GM18511 (cell line): Measurements from ENCODE around the gene NAT8L.

ENCODE experiments used
- ATAC-seq: cut with Tn5 transposase; IDR thresholded peaks from one replicate; pipeline ENCODE4 v1.9.1; 2021; ENCODE audit warnings: mild to moderate bottlenecking, moderate library complexity; ENCODE audit not compliant: unreplicated experiment

NAT8L gene

DNA sequence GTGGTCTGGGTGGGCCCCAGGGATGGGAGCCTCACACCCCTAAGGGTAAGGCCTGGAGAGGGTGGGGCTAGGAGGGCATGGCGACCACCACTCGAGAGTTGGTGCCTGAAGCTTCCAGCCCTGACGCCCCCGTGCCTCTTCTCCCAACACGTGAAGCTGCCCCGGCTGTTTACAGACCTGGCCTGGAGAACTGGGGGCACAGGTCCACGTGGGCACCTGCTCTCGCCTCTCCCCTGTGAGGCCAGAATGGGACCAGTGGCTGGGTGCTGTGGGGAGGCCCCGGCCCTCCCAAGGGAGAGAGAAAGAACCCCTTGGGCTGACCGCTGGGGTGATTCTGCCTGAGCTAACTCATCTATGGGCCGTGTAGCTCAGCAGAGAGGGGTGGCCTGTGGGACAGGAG is 15.5 kb downstream of the NAT8L start:
- ATAC-seq = no peak

DNA sequence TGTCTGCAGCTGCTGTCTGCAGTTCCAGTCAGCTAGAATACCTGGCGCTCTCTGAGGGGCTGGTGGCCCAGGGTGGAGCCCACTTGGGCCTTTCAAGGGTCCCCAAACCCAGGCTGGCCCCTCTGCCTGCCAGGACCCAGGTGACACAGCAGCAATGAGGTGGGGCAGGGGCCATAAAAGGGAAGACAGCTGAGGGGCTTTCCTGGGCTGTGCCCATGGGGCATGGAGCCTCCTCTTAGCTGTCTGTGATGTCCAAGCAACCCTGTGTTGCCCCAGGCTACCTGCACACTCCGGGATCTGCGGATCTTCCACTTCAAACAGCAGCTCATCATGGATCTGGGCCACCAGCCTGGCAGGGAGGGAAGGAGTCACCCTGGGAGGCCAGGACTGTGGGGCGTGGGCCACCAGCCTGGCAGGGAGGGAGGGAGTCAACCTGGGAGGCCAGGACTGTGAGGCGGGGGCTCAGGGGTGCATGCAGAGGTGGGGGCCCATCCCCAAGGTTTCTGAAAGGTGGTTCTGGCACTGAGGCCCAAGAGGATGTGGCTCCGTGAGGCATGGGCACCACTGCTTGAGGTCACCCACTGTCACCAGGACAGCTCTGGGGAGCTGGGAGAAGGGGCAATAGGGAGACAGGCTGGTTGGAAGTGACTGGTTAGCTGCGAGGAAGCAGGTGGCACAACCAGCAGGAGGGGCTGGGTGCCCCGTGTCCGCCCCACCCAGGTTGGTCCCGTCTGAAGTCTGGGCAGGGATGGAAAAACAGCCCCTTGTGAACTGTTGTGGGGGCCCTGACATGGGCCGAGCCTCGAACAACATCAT is 16.3 kb downstream of the NAT8L start:
- no peak for ATAC-seq

DNA sequence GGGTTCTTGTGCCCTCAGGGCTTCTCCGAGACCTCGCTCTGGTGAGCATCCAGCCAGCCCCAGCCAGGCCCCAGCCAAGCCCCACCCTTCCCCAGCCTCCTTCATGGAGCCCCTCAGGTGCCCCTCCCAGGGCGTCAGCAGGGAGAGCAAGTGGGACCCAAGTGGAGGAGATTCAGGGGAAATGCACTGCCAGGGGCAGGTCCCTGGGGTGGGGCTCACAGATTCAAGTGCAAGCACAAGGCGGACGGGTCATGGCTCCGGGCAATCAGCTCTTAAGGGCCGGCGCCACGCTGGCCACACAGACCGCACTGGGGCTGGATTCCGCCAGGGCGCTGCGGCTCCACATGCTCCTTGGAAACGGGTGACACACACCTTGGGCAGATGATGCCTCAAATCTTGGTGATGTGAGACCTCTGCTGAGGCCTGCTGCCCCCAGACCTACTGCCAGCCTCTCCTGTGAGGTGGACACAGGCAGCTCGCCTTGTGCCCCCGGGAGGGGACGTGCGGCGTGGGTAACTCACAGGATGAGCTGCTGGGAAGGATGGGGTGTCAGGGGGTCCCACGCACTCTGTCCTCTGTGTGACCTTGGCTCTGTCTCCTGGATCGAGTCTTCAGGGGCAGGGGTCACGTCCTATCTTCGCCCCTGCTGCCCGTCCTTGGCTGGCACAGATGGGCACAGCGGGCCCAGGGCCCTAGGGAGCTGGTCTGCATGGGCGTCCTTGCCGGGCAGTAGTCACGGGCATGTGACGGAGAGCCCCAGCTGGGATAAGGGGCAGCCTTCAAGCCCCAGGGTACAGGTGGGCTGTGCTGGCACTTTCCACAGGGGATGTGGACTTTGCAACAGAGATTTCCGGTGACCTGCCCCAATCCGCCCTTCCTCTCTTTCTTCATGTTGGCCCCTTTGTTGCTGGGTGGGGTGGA is 17.1 kb downstream of the NAT8L start:
- ATAC-seq = no peak

DNA sequence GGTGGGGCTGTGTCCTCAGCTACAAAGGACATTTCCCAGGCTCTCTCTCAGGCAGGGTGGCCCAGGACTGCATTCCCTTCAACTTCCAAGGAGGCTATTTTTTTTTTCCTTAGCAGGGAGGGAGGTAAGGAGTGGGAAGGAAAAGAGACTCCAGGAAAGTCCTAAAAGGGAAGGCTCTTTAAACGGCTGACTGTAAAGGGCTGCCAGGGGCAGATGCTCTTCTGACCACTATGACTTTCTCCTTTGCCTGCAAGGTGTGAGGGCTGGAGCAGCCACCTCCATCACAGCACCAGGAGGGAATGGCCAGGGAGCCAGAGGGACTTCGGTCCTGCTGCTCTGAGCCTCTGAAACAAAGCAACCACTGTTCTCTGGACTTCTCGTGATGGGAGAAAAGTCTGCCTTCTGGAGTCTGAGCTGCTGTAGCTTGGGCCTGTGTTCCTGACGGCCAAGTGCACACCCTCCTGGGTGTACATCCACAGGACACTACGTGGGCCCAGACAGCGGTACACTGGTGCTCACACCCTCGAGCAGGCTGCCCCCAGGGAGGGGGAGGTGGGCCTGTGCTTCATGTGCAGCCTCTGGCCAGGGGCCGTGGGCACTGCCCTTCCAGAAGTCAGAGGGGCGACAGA is 17.9 kb downstream of the NAT8L start:
- ATAC-seq = no peak

DNA sequence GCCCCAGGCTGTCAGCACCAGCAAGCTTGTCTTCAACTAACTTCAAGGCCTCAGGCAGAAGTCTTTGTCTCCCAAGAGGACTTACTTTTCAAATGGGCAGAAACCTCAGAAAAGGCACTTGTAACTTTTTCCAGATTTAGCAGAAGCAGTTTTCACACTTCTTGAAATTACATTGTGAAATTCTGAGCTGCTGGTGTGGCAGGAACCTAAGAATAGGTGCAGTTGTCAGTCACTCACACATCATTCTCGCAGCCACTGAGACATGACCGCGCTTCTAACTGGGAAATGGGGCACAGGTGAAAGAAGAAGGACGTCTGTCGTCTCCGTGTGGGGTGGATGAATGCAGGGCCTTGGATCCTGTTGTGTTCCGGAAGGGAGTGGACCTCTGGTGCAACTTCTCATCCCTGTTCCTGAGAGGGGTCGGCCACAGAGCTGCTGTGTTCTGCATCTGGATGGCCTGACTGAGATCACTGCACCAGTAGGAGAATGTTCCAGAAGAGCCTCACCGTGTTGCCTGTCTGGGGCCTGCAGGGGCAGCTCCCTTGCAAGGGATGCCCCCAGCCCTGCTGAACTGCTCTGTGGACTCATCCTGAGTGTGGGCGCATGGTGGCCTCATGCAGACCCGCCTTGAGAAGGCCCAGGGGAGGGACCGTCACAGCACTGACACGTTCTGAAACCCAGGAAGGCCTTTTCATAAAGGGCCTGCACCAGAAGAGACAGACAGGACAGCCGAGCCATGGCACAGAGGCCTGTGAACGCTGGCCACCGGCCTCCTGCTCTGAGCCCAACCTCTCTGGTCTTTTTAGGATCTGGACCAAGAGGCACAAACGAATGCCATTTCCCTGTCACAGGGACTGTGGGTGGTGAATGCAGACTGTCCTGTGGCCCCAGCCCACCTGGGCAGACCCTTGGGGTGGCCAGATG is 18.7 kb downstream of the NAT8L start:
- ATAC-seq = no peak

DNA sequence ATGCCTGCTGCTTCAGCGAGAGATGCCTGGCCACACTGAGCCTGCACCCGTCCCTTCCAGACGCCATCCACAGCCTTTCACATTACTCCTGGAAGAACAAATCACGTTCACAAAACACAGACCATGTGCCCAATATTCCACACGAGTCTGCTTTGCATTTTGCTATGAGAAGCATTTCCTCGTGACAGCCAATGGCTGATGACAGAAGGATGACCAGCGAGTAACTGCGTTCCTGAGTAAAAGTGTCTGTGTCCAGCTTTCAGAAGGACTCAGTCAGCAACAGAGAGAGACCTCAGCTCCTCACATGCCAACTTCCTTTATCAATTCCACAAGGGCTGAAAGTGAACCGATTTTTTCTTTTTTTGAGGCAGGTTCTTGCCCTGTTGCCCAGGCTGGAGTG is 19.5 kb downstream of the NAT8L start:
- ATAC-seq = no peak

DNA sequence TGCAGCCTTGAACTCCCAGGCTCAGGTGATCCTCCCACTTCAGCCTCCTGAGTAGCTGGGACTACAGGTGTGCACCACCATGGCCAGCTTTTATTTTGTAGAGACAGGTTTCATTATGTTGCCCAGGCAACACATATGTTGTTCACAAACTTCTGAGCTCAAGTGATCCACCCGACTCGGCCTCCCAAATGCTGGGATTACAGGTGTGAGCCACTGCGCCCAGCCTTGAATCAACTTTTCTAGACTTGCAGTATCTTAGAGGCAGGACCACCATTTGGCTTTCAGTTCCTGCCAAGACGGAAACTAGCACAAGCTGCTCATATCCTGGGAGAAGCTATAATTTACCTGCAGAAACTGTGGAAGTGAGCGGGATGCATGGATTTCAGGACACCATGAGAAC is 19.9 kb downstream of the NAT8L start:
- ATAC-seq = no peak

DNA sequence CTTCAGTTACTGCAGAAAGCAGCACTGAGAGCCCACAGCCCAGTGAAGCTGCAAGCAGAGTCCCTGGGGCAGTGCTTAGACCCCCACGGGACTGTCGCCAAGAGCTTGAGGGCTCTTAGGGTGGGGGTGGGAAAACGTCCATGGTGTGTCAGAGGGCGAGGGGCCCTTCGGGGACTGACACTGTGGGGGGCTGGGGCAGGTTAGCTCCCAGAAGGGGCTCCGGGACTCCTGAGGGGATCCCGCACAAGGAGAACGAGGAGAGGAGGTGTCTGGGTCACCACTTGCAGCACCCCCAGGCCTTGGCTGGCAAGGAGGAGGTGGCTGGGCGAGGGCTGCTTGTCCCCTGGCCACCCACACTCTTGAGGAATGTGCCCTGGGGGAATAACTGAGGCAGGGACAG is 20.8 kb downstream of the NAT8L start:
- no peak for ATAC-seq

DNA sequence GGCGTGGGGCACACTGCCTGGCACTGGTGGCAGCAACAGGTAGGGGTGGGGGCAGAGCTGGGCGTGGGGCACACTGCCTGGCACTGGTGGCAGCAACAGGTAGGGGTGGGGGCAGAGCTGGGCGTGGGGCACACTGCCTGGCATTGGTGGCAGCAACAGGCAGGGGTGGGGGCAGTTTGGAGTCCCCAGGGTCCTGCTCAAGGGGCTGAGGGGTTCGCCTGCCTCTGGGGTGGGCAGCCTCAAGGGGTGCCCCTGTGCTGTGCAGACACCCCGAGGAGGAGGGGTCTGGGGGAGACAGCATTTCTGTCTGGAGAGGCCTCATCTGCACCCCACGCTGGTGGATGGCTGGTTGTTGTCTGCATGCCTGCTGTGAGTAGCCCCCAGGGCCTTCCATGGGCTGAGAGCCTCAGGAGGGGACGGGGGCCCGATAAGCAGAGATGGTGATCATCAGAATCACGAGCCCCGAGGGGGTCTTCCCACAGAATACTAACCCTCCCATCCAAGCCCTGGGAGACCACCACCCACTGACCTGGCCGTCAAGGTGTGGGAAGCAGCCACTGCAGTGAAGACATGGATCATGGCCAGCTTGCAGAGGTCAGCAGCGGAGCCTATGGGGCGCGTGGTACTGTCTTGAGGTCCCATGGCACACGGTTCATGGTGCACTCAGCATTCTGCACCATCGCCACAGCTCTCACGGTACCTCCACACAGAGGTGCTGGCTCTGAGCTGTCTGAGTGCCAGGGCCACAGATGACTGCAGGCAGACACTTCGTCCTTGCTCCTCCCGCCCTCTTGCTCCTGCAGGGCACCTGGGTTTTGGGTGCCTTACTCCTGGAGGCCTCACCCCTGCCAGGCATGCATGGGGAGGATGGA is 21.5 kb downstream of the NAT8L start:
- ATAC-seq = no peak

DNA sequence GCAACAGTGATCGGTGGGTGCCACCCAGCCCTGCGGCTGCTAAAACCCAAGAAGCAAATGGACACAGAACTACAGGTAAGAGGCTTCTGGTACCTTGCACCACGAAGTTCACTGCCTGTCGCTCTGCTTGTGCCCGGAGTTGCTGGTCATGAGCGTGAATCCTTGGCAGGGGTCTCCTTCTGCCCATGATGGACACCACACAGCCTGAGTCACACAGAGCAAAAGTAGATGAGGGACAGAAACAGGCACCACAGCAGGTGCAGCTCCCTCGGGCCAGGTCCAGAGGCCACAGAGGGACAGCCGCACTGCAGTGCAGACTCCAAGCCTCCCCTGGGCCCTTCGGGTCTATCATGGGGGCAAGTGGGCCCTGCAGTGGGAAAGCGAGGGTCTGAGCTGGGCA is 22.4 kb downstream of the NAT8L start:
- ATAC-seq = no peak

DNA sequence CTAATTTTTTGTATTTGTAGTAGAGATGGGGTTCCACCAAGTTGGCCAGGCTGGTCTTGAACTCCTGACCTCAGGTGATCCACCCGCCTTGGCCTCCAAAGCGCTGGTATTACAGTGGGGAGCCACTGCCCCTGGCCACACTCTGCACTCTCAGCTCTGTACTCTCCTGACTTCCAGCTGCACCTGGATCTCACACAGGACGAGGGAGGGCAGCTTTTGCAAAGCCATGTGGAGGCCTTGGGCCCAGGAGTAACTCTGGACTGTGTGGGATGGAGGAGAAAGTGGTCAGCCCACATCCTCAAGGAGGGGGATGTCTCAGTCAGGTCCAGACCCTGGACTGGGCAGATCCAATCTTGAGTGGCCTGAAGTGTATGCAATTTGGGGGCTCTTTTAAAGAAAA is 23.0 kb downstream of the NAT8L start:
- ATAC-seq = no peak

DNA sequence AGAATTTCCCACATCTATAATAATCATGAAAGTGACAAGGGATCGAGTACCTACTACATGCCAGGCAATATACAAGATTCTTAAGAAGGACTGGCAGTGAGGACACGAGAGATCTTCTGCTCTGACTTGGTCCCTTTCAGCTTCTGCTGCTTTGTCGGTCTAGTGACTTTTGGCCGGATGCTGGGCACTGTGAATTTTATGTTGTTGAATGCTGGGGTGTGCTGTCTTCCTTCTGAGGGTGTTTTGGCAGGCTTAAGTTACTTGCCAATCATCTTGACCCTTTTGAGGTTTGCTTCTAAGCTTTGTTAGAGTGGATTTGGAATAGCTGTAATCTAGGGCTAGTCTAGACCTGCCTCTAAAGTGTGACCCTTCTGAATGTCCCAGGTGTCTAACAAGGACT is 23.5 kb downstream of the NAT8L start:
- no peak for ATAC-seq

DNA sequence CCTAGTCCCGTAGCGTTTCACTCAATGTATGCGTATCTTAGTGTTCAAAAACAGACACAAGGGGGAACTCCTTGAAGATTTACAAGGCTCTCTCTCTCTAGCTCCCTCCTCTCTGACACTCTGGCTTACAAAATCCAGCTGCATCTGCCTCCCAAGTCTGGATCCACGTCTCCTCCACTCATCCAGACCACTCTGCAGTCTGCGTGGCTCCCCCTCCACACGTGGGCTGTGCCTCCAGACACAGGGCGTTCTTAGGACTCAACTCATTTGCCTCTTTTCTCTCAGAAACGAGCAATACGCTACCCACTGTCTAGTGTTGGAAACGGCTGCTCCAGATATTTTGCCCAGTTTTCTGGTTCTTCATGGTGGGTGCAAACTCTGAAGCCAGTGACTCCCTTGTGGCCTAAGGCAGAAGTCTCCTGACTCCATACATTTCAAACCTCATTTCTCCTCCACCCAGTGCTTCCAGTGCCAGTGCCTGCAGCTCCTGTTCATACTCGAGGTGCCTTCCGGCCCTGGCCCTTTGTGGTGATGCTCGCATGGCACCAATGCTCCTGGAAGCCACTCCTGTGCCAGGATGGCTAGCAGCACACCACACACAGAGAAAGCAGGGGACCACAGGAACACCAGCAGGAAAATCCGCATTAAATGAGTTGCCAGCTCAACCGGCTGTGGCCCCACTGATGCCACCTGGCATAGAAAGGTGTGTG is 24.1 kb downstream of the NAT8L start:
- ATAC-seq = no peak

DNA sequence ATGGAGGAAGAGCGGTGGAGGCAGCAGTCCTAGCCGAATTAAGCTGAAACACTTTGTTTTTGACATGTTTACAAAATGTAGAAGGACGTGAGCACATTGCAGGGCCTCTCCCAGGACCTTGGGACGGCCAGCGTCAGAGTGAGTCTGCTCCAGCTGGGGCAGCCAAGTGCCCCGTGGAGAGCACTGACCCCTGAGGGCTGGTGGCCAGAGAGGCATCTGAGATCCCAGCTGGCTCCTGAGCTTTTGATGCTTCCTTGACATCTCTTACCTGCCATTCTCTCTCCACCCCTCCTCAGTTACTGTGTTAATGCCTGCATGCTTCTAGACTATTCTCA is 24.7 kb downstream of the NAT8L start:
- ATAC-seq = no peak

DNA sequence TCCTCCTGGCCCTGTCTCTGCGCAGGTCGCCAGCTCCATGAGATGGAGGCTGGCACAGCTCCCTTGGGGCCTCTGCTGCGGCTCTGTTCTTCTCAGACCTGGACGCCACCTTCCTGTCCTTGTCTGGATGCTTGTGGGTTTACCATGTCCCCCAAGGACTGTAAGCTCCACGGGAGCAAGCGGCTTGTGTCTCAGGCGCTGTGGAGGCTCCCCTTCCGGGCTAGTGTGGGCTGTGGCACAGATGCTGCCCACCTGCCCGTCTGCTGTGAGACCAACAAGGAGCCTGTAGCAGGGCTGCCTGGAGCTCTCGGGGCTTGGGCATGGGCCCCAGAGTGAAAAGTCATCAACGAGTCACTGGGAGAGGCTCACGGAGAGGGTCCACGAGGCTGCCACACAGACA is 25.2 kb downstream of the NAT8L start:
- ATAC-seq = no peak

DNA sequence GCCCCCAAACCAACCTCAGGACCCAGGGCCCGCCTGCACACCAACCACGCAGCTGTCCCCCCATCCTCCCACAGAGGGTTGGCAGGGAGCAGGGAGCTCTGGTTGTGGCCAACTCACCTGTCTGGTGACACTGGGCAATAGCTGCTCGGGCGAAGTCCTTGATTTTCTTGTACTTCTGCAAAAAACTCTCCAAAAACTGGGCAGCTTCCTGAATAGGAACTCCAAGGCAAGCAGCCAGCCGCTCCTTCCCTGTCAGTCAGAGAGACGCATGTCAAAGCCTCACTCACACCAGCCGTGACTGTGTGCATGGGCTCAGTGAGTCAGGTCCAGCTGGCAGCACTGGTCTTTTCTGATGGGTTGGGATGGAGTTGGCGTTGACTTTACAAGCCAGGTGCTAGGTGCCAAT is 26.4 kb downstream of the NAT8L start:
- ATAC-seq = no peak

DNA sequence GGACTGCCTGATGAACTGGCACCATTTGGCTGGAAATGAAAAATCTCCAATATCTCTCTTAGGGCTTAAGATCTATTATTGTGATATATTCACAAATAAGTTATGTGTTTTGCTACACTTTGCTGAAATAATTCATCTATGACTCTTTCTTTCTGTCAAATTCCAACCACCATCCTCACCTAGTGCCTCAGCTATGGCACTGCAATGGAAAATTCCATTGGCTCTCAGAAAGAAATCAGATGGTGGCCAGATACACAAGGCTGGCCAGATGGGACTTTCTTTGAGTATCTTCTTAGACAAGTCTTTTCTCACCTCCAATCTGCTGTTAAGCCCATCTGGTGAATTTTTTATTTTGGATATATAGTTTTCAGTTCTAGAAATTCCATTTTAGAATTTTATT is 28.0 kb downstream of the NAT8L start:
- ATAC-seq = no peak

DNA sequence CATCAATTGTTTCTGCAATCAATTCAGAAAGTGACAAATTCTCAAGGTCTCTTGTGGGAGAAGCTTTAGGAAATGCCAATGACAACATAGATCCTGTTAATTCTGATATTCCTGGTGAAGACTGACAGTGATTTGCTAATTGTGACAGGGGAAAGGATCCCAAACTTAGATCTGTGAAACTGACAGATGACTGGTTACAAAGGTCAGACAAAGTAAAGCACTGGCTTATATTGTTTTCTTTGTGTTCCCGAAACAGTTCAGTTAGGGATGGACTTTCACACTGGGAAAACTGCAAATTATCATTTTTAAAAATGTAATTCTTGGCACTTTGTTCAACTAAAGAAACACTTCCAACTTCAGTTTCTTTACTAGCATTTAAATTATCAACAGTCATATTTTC is 30.1 kb downstream of the NAT8L start:
- no peak for ATAC-seq

DNA sequence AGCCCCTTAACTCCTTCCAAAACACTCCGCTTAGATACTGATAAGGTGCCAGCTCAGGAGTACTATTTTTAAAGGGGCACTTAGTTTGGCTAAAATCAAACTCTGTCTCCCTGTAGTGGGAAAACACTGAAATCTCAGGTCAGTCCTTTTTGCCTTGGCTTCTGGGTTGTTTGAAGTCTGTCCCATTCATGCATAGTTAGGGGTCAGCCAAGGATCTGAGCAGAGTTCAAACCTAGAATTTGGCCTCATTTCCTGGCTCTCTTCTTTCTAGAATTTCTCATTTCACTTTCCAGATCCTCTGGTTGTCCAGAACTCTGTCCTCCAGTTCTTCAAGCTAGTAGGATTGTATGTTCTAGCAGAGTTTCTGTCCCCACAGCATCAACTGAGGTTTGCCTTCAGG is 31.5 kb downstream of the NAT8L start:
- ATAC-seq = no peak
